HG03280 (cell line): ENCODE results near the gene ZNF628.
A peak's percentile ranks its signal among the peaks of the same experiment; 100 is the strongest.

Experiments
- ATAC-seq: cut with Tn5 transposase; IDR thresholded peaks from one replicate; pipeline ENCODE4 v1.9.1; 2021; ENCODE audit warnings: mild to moderate bottlenecking, moderate library complexity; ENCODE audit not compliant: unreplicated experiment

The ZNF628 gene

GRCh38 chr19:55464662-55465054, 11.8 kb upstream of the ZNF628 start, which contains the start of gene C19orf85:
C19orf85 (minus strand) TSS chr19:55464751; CDS start chr19:55464554, 197 bp downstream.
- no peak for ATAC-seq

GRCh38 chr19:55465460-55466240, 10.8 kb upstream of the ZNF628 start:
- ATAC-seq: no peak

- no peak for ATAC-seq
Observed at GRCh38 chr19:55466241-55466614, 10.2 kb upstream of the ZNF628 start.

GRCh38 chr19:55467236-55468053, 9.0 kb upstream of the ZNF628 start:
- ATAC-seq: peak; percentile 65

GRCh38 chr19:55468054-55468393, 8.4 kb upstream of the ZNF628 start:
- ATAC-seq: no peak

- no peak for ATAC-seq
Observed at GRCh38 chr19:55471266-55471665, 5.2 kb upstream of the ZNF628 start.

GRCh38 chr19:55472463-55472862, 4.0 kb upstream of the ZNF628 start:
- ATAC-seq: no peak

GRCh38 chr19:55473225-55474012, 3.0 kb upstream of the ZNF628 start:
- ATAC-seq: no peak

- ATAC-seq: no peak
Observed at GRCh38 chr19:55474269-55475265, 1.9 kb upstream of the ZNF628 start.

- no peak for ATAC-seq
Observed at GRCh38 chr19:55477905-55478304, 1.5 kb downstream of the ZNF628 start.

- ATAC-seq: no peak
Observed at GRCh38 chr19:55478364-55478763, 1.9 kb downstream of the ZNF628 start.

GRCh38 chr19:55479045-55479444, 2.6 kb downstream of the ZNF628 start:
- no peak for ATAC-seq

- no peak for ATAC-seq
Observed at GRCh38 chr19:55479451-55480230, 3.2 kb downstream of the ZNF628 start.

GRCh38 chr19:55481148-55481793, 4.9 kb downstream of the ZNF628 start:
- no peak for ATAC-seq

GRCh38 chr19:55481794-55482155, 5.4 kb downstream of the ZNF628 start:
- no peak for ATAC-seq

- no peak for ATAC-seq
Observed at GRCh38 chr19:55482156-55482961, 5.9 kb downstream of the ZNF628 start.

GRCh38 chr19:55482967-55483705, 6.7 kb downstream of the ZNF628 start:
- ATAC-seq: no peak
